GM12892 (cell line): ENCODE measurements around the gene ZNF830.

ENCODE experiments used
- POLR2A ChIP-seq: IDR thresholded peaks from 2 replicates; pipeline ENCODE4 v1.6.1; 2011; ENCODE audit warnings: low read depth, low read length, control low read depth
- POLR2AphosphoS5 ChIP-seq: IDR thresholded peaks from 2 replicates; pipeline ENCODE4 v1.6.1; 2011; ENCODE audit warnings: low read depth, low read length, control low read depth
- TAF1 ChIP-seq: IDR thresholded peaks from 2 replicates; pipeline ENCODE4 v1.6.1; 2011; ENCODE audit warnings: low read depth, mild to moderate bottlenecking, control low read depth, low read length, borderline replicate concordance

DNA sequence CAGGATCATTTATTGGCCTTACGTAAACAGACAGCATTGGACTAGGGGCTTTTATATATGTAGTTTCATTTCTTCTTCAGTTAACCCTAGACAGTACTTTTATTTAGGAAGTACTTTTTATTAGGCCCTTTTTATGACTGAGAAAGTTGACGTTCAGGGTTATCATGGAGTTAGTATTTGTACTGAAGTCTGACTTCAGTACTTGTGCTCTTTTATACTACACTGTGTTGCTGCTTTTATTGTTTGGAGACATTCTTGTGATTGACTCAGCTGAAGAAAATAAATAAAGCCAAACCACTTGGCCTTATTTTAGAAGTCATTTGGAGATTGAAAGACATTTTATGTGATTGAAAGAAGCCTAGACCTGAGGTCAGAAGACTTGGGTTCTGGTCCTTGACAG lies 25.9 kb downstream of the ZNF830 start:
- TF ChIP-seq POLR2A = no peak
- no peak for TF ChIP-seq POLR2AphosphoS5
- no peak for TF ChIP-seq TAF1
